WERI-Rb-1 (cell line): ENCODE results near the gene PRDM12.

Experiments
- DNase-seq: peaks from one replicate; pipeline ENCODE4 v3.0.0-alpha.2; 2020
- H3K27ac ChIP-seq: fragments of 250-450 bp; sonication (Bioruptor Pico); 2 replicates; pipeline ENCODE4 v1.5.1; 2020; ENCODE audit warnings: mild to moderate bottlenecking, moderate library complexity
- H3K27me3 ChIP-seq: fragments of 250-450 bp; sonication (Bioruptor Pico); 2 replicates; pipeline ENCODE4 v1.5.1; 2021; ENCODE audit warnings: mild to moderate bottlenecking, low read depth, moderate library complexity; ENCODE audit not compliant: insufficient read depth, severe bottlenecking
- H3K36me3 ChIP-seq: fragments of 250-450 bp; sonication (Bioruptor Pico); 2 replicates; pipeline ENCODE4 v1.5.1; 2020; ENCODE audit warnings: mild to moderate bottlenecking, moderate library complexity
- H3K4me3 ChIP-seq: 2 replicates; pipeline ENCODE4 v1.5.1; 2011; ENCODE audit warnings: low read depth, mild to moderate bottlenecking, control low read depth, low read length
- H3K9me3 ChIP-seq: fragments of 250-450 bp; sonication (Bioruptor Pico); 2 replicates; pipeline ENCODE4 v1.5.1; 2021; ENCODE audit warnings: mild to moderate bottlenecking, moderate library complexity; ENCODE audit not compliant: severe bottlenecking
- TF ChIP-seq, protein P1 (sequence below): IDR thresholded peaks from 2 replicates; pipeline ENCODE4 v1.5.1; 2011; ENCODE audit warnings: low read depth, mild to moderate bottlenecking, control low read depth, inconsistent platforms, low read length

PRDM12 gene

DNA sequence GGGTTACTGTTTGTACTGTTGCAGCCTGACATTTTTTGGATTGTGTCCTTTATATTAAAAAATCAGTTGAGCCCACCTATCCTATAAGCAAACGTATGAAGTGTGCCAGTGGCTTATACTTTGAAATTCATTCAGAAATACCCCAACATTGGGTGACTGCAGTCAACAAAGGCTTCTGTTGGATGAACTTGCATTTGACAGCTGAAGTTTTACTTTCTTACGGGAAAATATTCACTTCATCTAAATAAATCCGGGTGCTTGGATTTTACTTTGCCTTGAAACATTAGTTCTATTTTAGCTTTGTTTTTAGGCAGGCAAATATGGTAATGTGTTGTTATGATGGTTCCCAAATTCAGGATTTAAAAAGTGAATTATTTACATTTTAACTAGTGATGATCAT lies 50.9 kb downstream of the PRDM12 start:
- no peak overlapping the region for H3K27ac ChIP-seq
- no peaks in the 10 kb centered on the region for H3K9me3 ChIP-seq
- H3K4me3 ChIP-seq: no peak overlapping the region
- H3K36me3 ChIP-seq: peaks cover 7% of the 10 kb centered on the region
- no peaks in the 10 kb centered on the region for H3K27me3 ChIP-seq
- TF ChIP-seq, protein P1, sequence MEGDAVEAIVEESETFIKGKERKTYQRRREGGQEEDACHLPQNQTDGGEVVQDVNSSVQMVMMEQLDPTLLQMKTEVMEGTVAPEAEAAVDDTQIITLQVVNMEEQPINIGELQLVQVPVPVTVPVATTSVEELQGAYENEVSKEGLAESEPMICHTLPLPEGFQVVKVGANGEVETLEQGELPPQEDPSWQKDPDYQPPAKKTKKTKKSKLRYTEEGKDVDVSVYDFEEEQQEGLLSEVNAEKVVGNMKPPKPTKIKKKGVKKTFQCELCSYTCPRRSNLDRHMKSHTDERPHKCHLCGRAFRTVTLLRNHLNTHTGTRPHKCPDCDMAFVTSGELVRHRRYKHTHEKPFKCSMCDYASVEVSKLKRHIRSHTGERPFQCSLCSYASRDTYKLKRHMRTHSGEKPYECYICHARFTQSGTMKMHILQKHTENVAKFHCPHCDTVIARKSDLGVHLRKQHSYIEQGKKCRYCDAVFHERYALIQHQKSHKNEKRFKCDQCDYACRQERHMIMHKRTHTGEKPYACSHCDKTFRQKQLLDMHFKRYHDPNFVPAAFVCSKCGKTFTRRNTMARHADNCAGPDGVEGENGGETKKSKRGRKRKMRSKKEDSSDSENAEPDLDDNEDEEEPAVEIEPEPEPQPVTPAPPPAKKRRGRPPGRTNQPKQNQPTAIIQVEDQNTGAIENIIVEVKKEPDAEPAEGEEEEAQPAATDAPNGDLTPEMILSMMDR: no peak
- DNase-seq: no peak

DNA sequence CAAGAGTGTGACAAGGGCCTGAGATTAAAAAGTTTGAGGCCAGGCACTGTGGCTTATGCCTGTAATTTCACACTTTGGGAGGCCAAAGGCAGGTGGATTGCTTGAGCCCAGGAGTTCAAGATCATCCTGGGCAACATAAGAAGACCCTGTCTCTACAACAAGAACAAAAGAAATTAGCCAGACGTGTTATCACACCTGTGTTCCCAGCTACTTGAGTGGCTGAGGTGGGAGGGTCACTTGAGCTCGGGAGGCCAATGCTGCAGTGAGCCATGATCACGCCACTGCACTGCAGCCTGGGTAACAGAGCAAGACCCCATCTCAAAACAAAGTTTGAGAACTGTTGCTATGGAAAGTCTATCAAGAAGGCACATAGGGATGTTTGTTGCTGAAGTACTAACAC lies 54.2 kb downstream of the PRDM12 start:
- Histone ChIP-seq H3K27me3 (no peaks in the 10 kb centered on the region), H3K9me3 (no peaks in the 10 kb centered on the region), H3K27ac (no peak overlapping the region), H3K36me3 (no peaks in the 10 kb centered on the region; the same call in 1 of the 2 replicates), H3K4me3 (no peak overlapping the region)
- TF ChIP-seq, protein P1: no peak
- DNase-seq: no peak

DNA sequence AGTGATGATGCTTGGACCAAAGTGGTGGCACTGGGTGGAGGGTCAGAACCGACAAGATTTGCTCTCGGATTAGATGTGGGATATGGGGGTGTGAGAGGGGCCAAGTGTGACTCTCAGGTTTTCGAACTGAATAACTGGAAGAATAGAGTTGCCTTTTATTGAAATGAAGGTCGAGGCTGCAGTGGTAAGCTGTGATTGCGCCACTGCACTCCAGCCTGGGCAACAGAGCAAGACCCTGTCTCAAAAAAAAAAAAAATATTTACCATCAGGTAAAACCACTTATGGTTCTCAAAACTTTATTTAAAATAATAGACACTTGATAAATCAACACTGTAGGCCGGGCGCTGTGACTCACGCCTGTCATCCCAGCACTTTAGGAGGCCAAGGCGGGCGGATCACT lies 56.4 kb downstream of the PRDM12 start:
- no peaks in the 10 kb centered on the region for H3K9me3 ChIP-seq
- no peaks in the 10 kb centered on the region for H3K36me3 ChIP-seq
- TF ChIP-seq, protein P1: no peak
- DNase-seq: no peak
- H3K4me3 ChIP-seq: no peak overlapping the region
- no peak overlapping the region for H3K27ac ChIP-seq
- no peaks in the 10 kb centered on the region for H3K27me3 ChIP-seq

DNA sequence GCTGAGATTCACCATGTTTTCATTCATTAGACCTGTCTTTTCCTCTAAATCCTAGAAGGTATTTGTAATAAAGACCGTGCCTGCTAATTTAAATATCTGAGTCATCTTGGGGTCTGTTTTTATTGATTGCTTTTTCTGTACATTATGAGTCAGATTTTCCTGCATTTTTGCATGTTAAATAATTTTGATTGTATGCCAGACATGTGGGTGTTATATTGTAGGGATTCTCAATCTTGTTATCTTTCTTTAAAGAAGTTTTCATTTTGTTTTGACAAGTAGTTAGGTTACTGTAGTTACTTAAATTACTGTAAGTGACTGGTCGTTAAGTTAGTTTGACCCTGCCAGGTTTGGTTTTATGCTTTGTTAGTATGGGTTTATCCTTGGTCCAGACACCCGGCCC lies 64.3 kb downstream of the PRDM12 start:
- TF ChIP-seq, protein P1: no peak
- H3K4me3 ChIP-seq: no peak overlapping the region
- no peak overlapping the region for H3K27ac ChIP-seq
- DNase-seq: no peak
- no peaks in the 10 kb centered on the region for H3K9me3 ChIP-seq
- H3K27me3 ChIP-seq: no peaks in the 10 kb centered on the region
- H3K36me3 ChIP-seq: no peaks in the 10 kb centered on the region

DNA sequence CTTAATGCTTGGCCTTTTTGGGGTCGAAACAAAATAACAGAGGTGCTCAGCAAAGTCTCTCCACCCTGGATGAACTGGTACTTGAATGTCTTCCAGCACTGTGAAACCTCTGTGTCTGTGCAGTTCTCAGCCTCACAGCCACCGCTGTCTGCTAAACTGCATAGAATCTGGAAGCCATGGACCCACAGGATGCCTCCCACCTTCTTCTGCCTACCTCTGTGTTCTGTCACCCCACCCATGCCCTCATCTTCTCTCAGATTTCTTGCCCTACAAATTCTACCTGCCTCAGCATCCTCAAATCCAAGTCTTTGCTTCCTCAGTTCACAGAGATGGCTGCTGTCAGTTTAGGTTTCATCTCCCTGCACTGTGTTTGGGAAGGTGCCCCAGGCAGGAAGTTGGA lies 64.8 kb downstream of the PRDM12 start:
- DNase-seq: no peak
- Histone ChIP-seq H3K9me3 (no peaks in the 10 kb centered on the region), H3K27ac (no peak overlapping the region), H3K4me3 (no peak overlapping the region), H3K36me3 (no peaks in the 10 kb centered on the region), H3K27me3 (no peaks in the 10 kb centered on the region)
- TF ChIP-seq, protein P1: no peak

DNA sequence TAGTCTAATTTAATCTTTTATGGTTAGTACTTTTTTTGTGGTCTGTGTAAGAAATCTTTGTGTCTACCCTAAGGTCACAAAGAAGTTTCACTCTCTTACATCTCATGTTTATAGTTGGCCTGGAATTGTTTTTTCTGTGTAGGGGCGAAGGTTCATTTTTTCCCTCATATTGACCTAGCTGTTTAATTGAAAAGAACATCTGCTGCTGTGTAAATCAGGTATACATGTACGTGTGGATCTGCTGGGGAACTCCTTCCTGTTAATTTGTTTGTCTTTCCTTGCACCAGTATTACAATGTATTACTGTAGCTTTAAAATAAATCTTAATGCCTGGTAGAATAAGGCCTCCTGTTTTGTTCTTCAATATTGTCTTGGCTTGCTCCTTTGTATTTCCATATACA lies 67.0 kb downstream of the PRDM12 start:
- Histone ChIP-seq H3K9me3 (no peaks in the 10 kb centered on the region), H3K27me3 (no peaks in the 10 kb centered on the region), H3K27ac (no peak overlapping the region), H3K4me3 (no peak overlapping the region), H3K36me3 (no peaks in the 10 kb centered on the region)
- TF ChIP-seq, protein P1: no peak
- DNase-seq: no peak
